SU-DHL-6 (cell line): ENCODE data around the gene ASCC2.

Source experiments
- H2AFZ ChIP-seq: fragments of 200-600 bp; sonication (generic); 2 replicates; pipeline ENCODE4 v1.6.1; 2014; ENCODE audit warnings: low read depth, mild to moderate bottlenecking, moderate library complexity, mixed read lengths, antibody characterized with exemption, low read length; ENCODE audit not compliant: severe bottlenecking
- H3F3A ChIP-seq: fragments of 200-600 bp; shearing (Covaris generic); 2 replicates; pipeline ENCODE4 v1.6.0; 2016; ENCODE audit warnings: antibody characterized with exemption, mild to moderate bottlenecking; ENCODE audit not compliant: insufficient read depth
- H3K27ac ChIP-seq: fragments of 200-600 bp; sonication (generic); 2 replicates; pipeline ENCODE4 v1.5.1; 2016; ENCODE audit warnings: low read depth, mild to moderate bottlenecking, low read length, moderate library complexity, mixed read lengths
- H3K27me3 ChIP-seq: fragments of 200-600 bp; sonication (generic), shearing (Covaris generic); 2 replicates; pipeline ENCODE4 v1.6.0; 2014; ENCODE audit warnings: mild to moderate bottlenecking, low read length
- H3K36me3 ChIP-seq: fragments of 200-600 bp; sonication (generic); 2 replicates; pipeline ENCODE4 v1.6.1; 2014; ENCODE audit warnings: mild to moderate bottlenecking, low read length, mixed read lengths
- H3K4me2 ChIP-seq: fragments of 300-600, 200-600 bp; shearing (Covaris generic), sonication (generic); 2 replicates; pipeline ENCODE4 v1.6.0; 2014; ENCODE audit warnings: low read length, low read depth, mild to moderate bottlenecking; ENCODE audit not compliant: poor library complexity, severe bottlenecking
- H3K4me3 ChIP-seq: fragments of 200-600 bp; sonication (generic); 2 replicates; pipeline ENCODE4 v1.5.1; 2014; ENCODE audit warnings: antibody characterized with exemption, low read length, mild to moderate bottlenecking, mixed read lengths; ENCODE audit not compliant: insufficient read depth, poor library complexity, severe bottlenecking
- H3K79me2 ChIP-seq: fragments of 200-600 bp; sonication (generic); 2 replicates; pipeline ENCODE4 v1.6.1; 2014; ENCODE audit warnings: mild to moderate bottlenecking, low read length, moderate library complexity; ENCODE audit not compliant: insufficient read depth
- H3K9ac ChIP-seq: fragments of 200-600 bp; sonication (generic); 2 replicates; pipeline ENCODE4 v1.7.0; 2014; ENCODE audit warnings: mild to moderate bottlenecking, low read length
- H3K9me2 ChIP-seq: fragments of 200-600 bp; sonication (generic); replicated peaks from 2 replicates; pipeline ENCODE4 v1.6.1; 2014; ENCODE audit warnings: low read length; ENCODE audit not compliant: insufficient read depth
- H3K9me3 ChIP-seq: fragments of 200-600 bp; sonication (generic); 2 replicates; pipeline ENCODE4 v1.6.1; 2014; ENCODE audit warnings: low read length, mixed read lengths; ENCODE audit not compliant: insufficient read depth
- H4K20me1 ChIP-seq: fragments of 200-600 bp; sonication (generic); 2 replicates; pipeline ENCODE4 v1.6.1; 2014; ENCODE audit warnings: low read depth, mild to moderate bottlenecking, antibody characterized with exemption, low read length, moderate library complexity, mixed read lengths
- EZH2phosphoT487 ChIP-seq: fragments of 200-600 bp; sonication (generic), shearing (Covaris generic); conservative IDR thresholded peaks from 2 replicates; pipeline ENCODE4 v1.6.1; 2018; ENCODE audit warnings: mild to moderate bottlenecking, antibody characterized with exemption, low read length, moderate library complexity, mixed read lengths
- TF ChIP-seq, protein P1 (sequence below): fragments of 200-600 bp; sonication (generic); IDR thresholded peaks from one replicate; pipeline ENCODE4 v1.5.1; 2017; ENCODE audit warnings: antibody characterized with exemption, mild to moderate bottlenecking, low read length, moderate library complexity; ENCODE audit not compliant: insufficient read depth, poor library complexity, severe bottlenecking

Gene ASCC2

GRCh38 chr22:29819501-29819900, 18.6 kb downstream of the ASCC2 start:
- Histone ChIP-seq H2AFZ (no peak overlapping the region), H3K4me2 (no peak overlapping the region), H3K36me3 (peaks cover 10% of the 10 kb centered on the region), H3F3A (no peaks in the 10 kb centered on the region), H3K27me3 (no peaks in the 10 kb centered on the region), H3K27ac (no peak overlapping the region), H3K79me2 (no peaks in the 10 kb centered on the region), H3K9me3 (no peaks in the 10 kb centered on the region), H3K9me2 (no peaks in the 10 kb centered on the region), H3K9ac (no peak overlapping the region), H4K20me1 (no peaks in the 10 kb centered on the region), H3K4me3 (no peak overlapping the region)
- TF ChIP-seq, protein P1, sequence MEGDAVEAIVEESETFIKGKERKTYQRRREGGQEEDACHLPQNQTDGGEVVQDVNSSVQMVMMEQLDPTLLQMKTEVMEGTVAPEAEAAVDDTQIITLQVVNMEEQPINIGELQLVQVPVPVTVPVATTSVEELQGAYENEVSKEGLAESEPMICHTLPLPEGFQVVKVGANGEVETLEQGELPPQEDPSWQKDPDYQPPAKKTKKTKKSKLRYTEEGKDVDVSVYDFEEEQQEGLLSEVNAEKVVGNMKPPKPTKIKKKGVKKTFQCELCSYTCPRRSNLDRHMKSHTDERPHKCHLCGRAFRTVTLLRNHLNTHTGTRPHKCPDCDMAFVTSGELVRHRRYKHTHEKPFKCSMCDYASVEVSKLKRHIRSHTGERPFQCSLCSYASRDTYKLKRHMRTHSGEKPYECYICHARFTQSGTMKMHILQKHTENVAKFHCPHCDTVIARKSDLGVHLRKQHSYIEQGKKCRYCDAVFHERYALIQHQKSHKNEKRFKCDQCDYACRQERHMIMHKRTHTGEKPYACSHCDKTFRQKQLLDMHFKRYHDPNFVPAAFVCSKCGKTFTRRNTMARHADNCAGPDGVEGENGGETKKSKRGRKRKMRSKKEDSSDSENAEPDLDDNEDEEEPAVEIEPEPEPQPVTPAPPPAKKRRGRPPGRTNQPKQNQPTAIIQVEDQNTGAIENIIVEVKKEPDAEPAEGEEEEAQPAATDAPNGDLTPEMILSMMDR = no peak
- TF ChIP-seq EZH2phosphoT487 = no peak

DNA sequence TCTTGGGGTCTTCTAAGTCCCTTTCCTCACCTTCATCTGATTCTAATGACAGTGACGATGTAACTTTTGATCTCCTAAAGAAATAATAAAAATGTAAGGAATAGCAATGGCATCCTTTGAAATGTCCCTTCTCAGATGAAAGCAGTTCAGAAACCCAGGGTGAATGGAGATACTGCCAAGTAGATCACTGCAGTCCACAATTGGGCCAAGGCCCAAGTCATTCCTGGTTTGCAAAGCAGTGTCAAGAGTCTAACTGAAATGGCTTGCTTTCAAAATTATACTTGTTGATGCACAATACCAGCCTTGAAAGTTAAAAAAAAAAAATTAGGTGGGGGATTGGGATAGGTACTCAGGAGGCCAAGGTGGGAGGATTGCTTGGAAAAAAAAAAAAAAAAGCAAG, 20.4 kb downstream of the ASCC2 start:
- H3K9ac ChIP-seq = no peak overlapping the region
- H3K36me3 ChIP-seq = peaks cover 10% of the 10 kb centered on the region
- H3K27ac ChIP-seq = no peak overlapping the region
- H3K9me3 ChIP-seq = no peaks in the 10 kb centered on the region
- H3K4me3 ChIP-seq = no peak overlapping the region
- H3K4me2 ChIP-seq = no peak overlapping the region
- no peaks in the 10 kb centered on the region for H3F3A ChIP-seq
- H2AFZ ChIP-seq = no peak overlapping the region
- no peaks in the 10 kb centered on the region for H3K9me2 ChIP-seq
- H3K79me2 ChIP-seq = no peaks in the 10 kb centered on the region
- TF ChIP-seq, protein P1 = no peak
- TF ChIP-seq EZH2phosphoT487 = no peak
- no peaks in the 10 kb centered on the region for H3K27me3 ChIP-seq
- H4K20me1 ChIP-seq = no peaks in the 10 kb centered on the region

DNA sequence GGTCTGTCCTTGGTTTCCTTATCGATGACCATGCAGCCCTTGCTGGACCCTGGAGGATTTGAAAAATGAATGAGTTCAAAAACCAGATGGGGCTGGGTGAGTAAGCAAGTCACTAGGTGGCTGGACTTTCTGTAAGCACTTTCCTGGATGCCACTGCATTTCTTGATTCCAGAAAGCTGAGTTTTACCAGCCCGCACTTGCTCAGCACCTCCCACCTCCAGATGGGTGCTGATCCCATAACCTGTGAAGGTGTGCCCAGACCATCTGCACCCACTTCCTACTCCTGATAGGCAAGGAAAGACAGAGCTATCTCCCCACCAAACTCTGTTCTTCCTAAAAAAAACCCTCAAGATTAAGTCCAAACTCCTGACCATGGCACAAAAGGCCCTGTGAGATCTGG, 21.1 kb downstream of the ASCC2 start:
- no peak overlapping the region for H3K9ac ChIP-seq
- H3K4me3 ChIP-seq = no peak overlapping the region
- no peaks in the 10 kb centered on the region for H3K9me3 ChIP-seq
- no peaks in the 10 kb centered on the region for H3K27me3 ChIP-seq
- no peaks in the 10 kb centered on the region for H3K79me2 ChIP-seq
- no peaks in the 10 kb centered on the region for H4K20me1 ChIP-seq
- no peaks in the 10 kb centered on the region for H3K9me2 ChIP-seq
- H2AFZ ChIP-seq = no peak overlapping the region
- peaks cover 5% of the 10 kb centered on the region; the same call in 1 of the 2 replicates for H3K36me3 ChIP-seq
- H3F3A ChIP-seq = no peaks in the 10 kb centered on the region
- no peak overlapping the region for H3K4me2 ChIP-seq
- H3K27ac ChIP-seq = no peak overlapping the region
- no peak for TF ChIP-seq EZH2phosphoT487
- TF ChIP-seq, protein P1 = no peak

DNA sequence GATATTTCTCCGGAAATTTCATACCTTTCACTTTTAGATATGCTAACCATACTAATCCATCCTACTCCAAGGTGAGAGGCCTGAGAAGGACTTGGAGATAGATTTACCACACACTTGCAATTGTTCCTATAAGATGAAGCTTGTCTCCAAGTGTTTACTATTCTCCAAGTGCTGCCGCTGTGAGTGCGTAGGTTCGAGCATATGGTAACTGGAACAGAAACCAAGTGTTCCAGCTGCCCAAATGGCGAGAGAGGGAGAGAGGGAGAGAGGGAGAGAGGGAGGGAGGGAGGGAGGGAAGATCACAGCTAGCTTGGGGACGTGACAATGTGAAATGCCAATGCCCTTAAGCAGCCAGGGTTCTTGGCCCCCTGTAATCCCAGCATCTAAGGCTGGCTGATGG, 21.5 kb downstream of the ASCC2 start:
- Histone ChIP-seq H3K9me2 (no peaks in the 10 kb centered on the region), H3K36me3 (peaks cover 4% of the 10 kb centered on the region; the same call in 1 of the 2 replicates), H3K27me3 (no peaks in the 10 kb centered on the region), H3K4me3 (no peak overlapping the region), H3K9ac (no peak overlapping the region), H4K20me1 (no peaks in the 10 kb centered on the region), H2AFZ (no peak overlapping the region), H3K27ac (no peak overlapping the region), H3K4me2 (no peak overlapping the region), H3K9me3 (no peaks in the 10 kb centered on the region), H3K79me2 (no peaks in the 10 kb centered on the region), H3F3A (no peaks in the 10 kb centered on the region)
- TF ChIP-seq, protein P1 = no peak
- TF ChIP-seq EZH2phosphoT487 = no peak
